GDM1 (cell line): ENCODE data around the gene MMP17.
A peak's percentile ranks its signal among the peaks of the same experiment; 100 is the strongest.

Experiments
- DNase-seq: peaks from one replicate; lab custom pipeline; 2025; lab: John Stamatoyannopoulos, UW

MMP17 gene

DNA sequence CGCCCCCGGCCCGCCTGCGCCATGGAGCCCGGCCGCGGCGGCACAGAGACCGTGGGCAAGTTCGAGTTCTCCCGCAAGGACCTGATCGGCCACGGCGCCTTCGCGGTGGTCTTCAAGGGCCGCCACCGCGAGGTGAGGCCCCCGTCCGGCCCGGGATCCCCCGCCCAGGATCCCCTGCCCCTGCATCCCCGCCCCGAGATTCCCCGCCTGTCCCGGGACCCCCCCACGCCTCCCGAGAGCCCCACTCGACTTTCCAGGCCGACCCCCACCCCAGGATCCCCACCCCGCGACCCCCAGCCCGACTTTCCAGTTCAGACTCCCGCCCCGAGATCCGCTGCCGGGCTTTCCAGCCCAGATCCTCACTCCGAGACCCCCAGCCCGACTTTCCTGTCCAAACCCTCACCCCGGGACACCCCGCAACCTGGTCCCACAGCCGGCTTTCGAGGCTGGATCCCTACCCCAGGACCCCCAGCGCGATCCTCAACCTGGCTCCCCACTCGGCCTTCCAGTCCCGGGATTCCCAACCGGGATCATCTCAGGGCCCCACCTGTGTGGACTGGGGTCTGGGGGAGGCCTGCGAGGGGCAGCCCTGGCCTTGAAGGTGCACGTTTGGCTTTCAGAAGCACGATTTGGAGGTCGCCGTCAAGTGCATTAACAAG lies 66.9 kb downstream of the MMP17 start:
- DNase-seq, result no peak

DNA sequence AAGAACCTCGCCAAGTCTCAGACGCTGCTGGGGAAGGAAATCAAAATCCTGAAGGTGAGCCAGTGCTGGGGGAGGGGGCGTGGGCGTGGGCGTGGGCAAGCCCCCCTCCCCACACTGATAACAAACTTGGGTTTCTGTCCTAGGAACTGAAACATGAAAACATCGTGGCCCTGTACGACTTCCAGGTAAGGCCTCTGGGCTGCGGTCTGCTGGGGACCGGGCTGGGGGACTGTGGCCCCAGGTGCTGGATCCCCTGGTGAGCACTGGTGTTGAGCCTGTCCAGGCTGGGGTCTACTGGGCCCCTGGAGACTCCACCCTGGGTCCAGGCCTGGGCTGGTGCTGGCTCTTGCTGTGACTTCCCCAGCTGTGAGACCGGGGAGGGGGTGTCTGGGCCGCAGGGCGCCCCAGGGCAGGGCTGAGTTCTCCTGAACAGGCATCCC lies 67.5 kb downstream of the MMP17 start:
- DNase-seq, result no peak

DNA sequence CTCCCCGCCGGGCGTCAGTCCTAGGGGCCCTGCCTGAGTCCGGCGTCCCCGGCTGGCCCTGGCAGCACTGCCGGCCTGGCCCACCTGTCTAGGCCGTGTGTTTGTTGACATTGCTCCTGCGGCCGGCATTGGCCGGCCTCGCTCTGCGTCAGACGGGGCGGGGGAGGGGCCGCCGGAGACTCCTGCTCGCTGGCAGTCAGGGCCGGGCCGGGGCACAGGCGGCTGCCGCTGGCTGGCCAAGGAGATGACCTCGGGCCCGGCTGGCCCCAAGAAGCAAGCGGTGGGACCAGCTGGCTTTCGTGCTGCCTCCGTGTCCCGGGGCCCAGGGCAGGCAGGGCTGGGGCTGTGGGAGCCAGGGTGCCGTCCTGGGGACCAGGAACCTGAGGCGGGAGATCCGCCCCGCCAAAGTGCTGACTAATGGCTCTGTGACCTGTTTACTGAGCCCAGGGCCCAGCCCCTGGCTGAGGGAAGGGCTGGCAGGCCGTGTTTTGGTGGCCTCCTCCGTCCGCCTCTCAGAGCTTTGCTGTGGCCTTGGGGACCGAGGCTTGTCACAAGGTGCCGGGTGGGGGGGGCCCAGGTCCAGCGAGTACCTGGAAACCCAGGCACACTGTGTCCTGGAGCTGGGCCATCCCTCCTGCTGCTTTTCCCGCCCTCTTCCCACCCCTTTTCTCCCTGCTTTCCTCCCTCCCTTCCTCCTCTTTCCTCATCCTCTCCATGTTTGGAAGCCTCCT lies 68.1 kb downstream of the MMP17 start:
- peak; percentile 23 for DNase-seq

DNA sequence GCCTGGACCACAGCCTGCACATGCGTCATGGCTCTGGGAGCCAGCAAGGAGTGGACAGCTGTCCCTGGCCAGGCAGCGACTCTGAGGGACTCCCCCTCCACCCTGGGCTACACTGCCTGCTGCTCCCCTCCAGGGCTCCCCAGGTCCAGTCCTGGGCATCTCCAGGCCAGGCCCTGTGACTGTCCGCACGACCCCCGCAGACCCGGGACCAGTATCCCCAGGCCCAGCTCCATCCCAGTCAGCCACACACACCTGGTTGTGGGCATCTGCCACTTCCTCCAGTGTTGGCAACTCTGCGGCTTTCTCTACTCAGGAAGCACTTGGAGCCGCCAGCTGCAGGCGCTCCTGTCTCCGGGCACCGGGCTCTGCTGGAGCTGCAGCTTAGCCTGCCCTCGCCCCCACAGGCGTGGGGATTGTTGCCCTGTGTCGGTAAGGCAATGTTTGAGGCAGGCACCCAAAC lies 68.6 kb downstream of the MMP17 start:
- DNase-seq, result peak; percentile 29

GRCh38 chr12:131897276-131897675 lies 69.1 kb downstream of the MMP17 start:
- no peak for DNase-seq

GRCh38 chr12:131897875-131898274 lies 69.7 kb downstream of the MMP17 start:
- no peak for DNase-seq

GRCh38 chr12:131900397-131900796 lies 72.2 kb downstream of the MMP17 start:
- no peak for DNase-seq
